GM12878 (cell line): Measurements from ENCODE around the gene ABHD6. TPM values are rescaled to one million over a fixed set of nuclear protein-coding genes. Genes with fewer than 3 reads are reported as not detected.

Experiments used
- ATF3 ChIP-seq: IDR thresholded peaks from 2 replicates; pipeline ENCODE4 v1.6.1; 2011; ENCODE audit warnings: low read depth, mild to moderate bottlenecking, low read length, moderate library complexity, borderline replicate concordance; ENCODE audit errors: extremely low read depth
- ATF7 ChIP-seq: fragments of 450-650 bp; IDR thresholded peaks from 2 replicates; pipeline ENCODE4 v1.6.1; 2016; ENCODE audit warnings: low read depth, mild to moderate bottlenecking
- BHLHE40 ChIP-seq, 2 experiments: fragments of 450-650 bp in 1 of 2; IDR thresholded peaks; 2 replicates each; pipeline ENCODE4 v1.6.1; 2011 to 2017; ENCODE audit warnings: low read depth in 2 of 2, borderline replicate concordance in 1 of 2, improper control_type of control experiment in 1 of 2, low read length in 1 of 2, mild to moderate bottlenecking in 1 of 2
- CREM ChIP-seq: IDR thresholded peaks from 2 replicates; pipeline ENCODE4 v1.6.1; 2014; ENCODE audit warnings: antibody characterized with exemption, low read depth
- JUND ChIP-seq: IDR thresholded peaks from 2 replicates; pipeline ENCODE4 v1.6.1; 2012; ENCODE audit warnings: low read depth, mild to moderate bottlenecking, low read length, improper control_type of control experiment, moderate library complexity
- MEF2B ChIP-seq: fragments of 450-650 bp; IDR thresholded peaks from 2 replicates; pipeline ENCODE4 v1.6.1; 2018; ENCODE audit warnings: mild to moderate bottlenecking, moderate library complexity; ENCODE audit not compliant: partially characterized antibody, poor library complexity, severe bottlenecking
- MLLT1 ChIP-seq: fragments of 450-650 bp; IDR thresholded peaks from 2 replicates; pipeline ENCODE4 v1.6.1; 2016; ENCODE audit warnings: mild to moderate bottlenecking
- PAX5 ChIP-seq: IDR thresholded peaks from 2 replicates; pipeline ENCODE4 v1.6.1; 2011; ENCODE audit warnings: low read depth, low read length, borderline replicate concordance
- PRDM15 ChIP-seq: fragments of 450-650 bp; formaldehyde crosslinking; IDR thresholded peaks from 2 replicates; pipeline ENCODE4 v1.4.0; 2020; ENCODE audit warnings: mild to moderate bottlenecking, moderate library complexity
- RAD21 ChIP-seq: IDR thresholded peaks from 2 replicates; pipeline ENCODE4 v1.6.1; 2011; ENCODE audit warnings: mild to moderate bottlenecking, low read depth, low read length, moderate library complexity; ENCODE audit not compliant: insufficient read depth
- RB1 ChIP-seq: fragments of 450-650 bp; formaldehyde crosslinking; IDR thresholded peaks from 2 replicates; pipeline ENCODE4 v1.6.1; 2017; ENCODE audit warnings: mild to moderate bottlenecking, borderline replicate concordance
- RCOR1 ChIP-seq: conservative IDR thresholded peaks from 2 replicates; pipeline ENCODE4 v1.6.1; 2012; ENCODE audit warnings: low read depth, low read length, improper control_type of control experiment
- REST ChIP-seq: IDR thresholded peaks from 2 replicates; pipeline ENCODE4 v1.6.1; 2012; ENCODE audit warnings: mild to moderate bottlenecking, low read depth, low read length
- SIN3A ChIP-seq: IDR thresholded peaks from 2 replicates; pipeline ENCODE4 v1.6.1; 2012; ENCODE audit warnings: low read depth, low read length, improper control_type of control experiment
- STAT3 ChIP-seq: IDR thresholded peaks from 2 replicates; pipeline ENCODE4 v1.6.1; 2011; ENCODE audit warnings: low read depth, low read length, improper control_type of control experiment
- TCF12 ChIP-seq: IDR thresholded peaks from 2 replicates; pipeline ENCODE4 v1.6.1; 2011; ENCODE audit warnings: low read depth, mild to moderate bottlenecking, low read length
- USF1 ChIP-seq: IDR thresholded peaks from 2 replicates; pipeline ENCODE4 v1.6.1; 2011; ENCODE audit warnings: borderline replicate concordance, low read depth, mild to moderate bottlenecking, moderate library complexity, mixed read lengths, low read length; ENCODE audit not compliant: insufficient read depth; ENCODE audit errors: extremely low read length
- ZNF384 ChIP-seq: IDR thresholded peaks from 2 replicates; pipeline ENCODE4 v1.6.1; 2012; ENCODE audit warnings: low read depth, mild to moderate bottlenecking, low read length, improper control_type of control experiment, borderline replicate concordance
- polyA plus RNA-seq, 11 experiments: library from polyadenylated mRNA; depleted of rRNA in 4 of 11; unstranded in 6 of 11; stranded (reverse) in 5 of 11; fragments of >200 nt; fragmentation: Nextera tagmentation in 4 of 11; fragmentation: Illumina TruSeq in 1 of 11; extraction: Ambion mirVana in 4 of 11; extraction: Trizol in 1 of 11; gene quantifications; 1 replicate in 1 of 11; 2 replicates in 10 of 11; pipeline versions ENCODE4 v1.2.1 to v1.2.3, GENCODE V29; 2011 to 2016; ENCODE audit warnings: inconsistent platforms in 2 of 11, missing spikeins in 2 of 11, low read depth in 1 of 11
- total RNA-seq, 4 experiments: library from RNA; depleted of rRNA in 3 of 4; stranded (reverse); fragments of >200 nt in 3 of 4; fragmentation: Illumina TruSeq in 1 of 4; extraction: Trizol in 1 of 4; gene quantifications; 2 replicates each; pipeline versions ENCODE4 v1.2.1 to v1.2.3, GENCODE V29; 2013 to 2021

ABHD6 gene
- total and polyA plus RNA-seq, 10 of the 15 experiments (the other 5 are each of a cell fraction or from before 2014, with no cell fraction given) = 1.4 to 33.2 (median 3.2) TPM

- peak in 1 of 2 experiments; percentile 70; a peak in 2 of 4 replicates for TF ChIP-seq BHLHE40 (IDR thresholded peaks at IDR 0.05; ENCODE audit: borderline replicate concordance in 1 of 2, low read depth in 2 of 2, low read length in 1 of 2)
- no peak; the same call in 1 of the 2 replicates for TF ChIP-seq MLLT1
- TF ChIP-seq STAT3 = no peak
- TF ChIP-seq RAD21 = peak; percentile 15; the same call in 1 of the 2 replicates
- TF ChIP-seq JUND = no peak
- TF ChIP-seq RB1 = no peak
- TF ChIP-seq ATF7 = peak; percentile 68; the same call in 1 of the 2 replicates
- no peak for TF ChIP-seq PRDM15 (CRISPR knock-in tag)
- TF ChIP-seq PAX5 = peak; percentile 64; the same call in 1 of the 2 replicates
- TF ChIP-seq RCOR1 = no peak
- no peak for TF ChIP-seq ATF3
- no peak for TF ChIP-seq CREM
- peak; percentile 32 for TF ChIP-seq USF1
- TF ChIP-seq TCF12 = peak; percentile 100
- TF ChIP-seq ZNF384 = no peak; the same call in 1 of the 2 replicates
- TF ChIP-seq REST = no peak
- TF ChIP-seq MEF2B = peak; percentile 76
- no peak for TF ChIP-seq SIN3A
Observed at GRCh38 chr3:58202917-58203360, 34.7 kb upstream of the ABHD6 start (continued).
